Activated CD8-positive, alpha-beta T cell treated with anti-CD3 and anti-CD28 coated beads, Interleukin-2, amount 10 ng/mL, durations not matched to agents 7 days and 5 days (primary cell): ENCODE results near the gene IFNGR1. TPM values are rescaled to one million over a fixed set of nuclear protein-coding genes. Genes with fewer than 3 reads are reported as not detected.
A peak's percentile ranks its signal among the peaks of the same experiment; 100 is the strongest.
"Not testable (repeated sequence)": the region's sequence is repeated elsewhere in the genome, so short reads cannot be mapped to it uniquely, and the experiment has no call there.

Experiments used
- ATAC-seq: fragments of 150-1000 bp; cut with Tn5 transposase; one replicate; pipeline ENCODE4 v1.10.0; 2021; ENCODE audit warnings: moderate library complexity
- CTCF ChIA-PET: fragments of 350-600 bp; sonication (Branson Sonifier 250); formaldehyde crosslinking; loops from one replicate; lab custom pipeline; 2021; ENCODE audit warnings: antibody characterized with exemption; lab: Charles Lee
- POLR2A ChIA-PET: fragments of 350-600 bp; sonication (Branson Sonifier 250); formaldehyde crosslinking; loops from one replicate; lab custom pipeline; 2021; ENCODE audit warnings: antibody characterized with exemption; lab: Charles Lee
- DNase-seq: peaks from one replicate; pipeline ENCODE4 v3.0.0-alpha.2; 2020
- H3K27ac Mint-ChIP-seq: one replicate; pipeline ENCODE4 v1.8.0; 2021; ENCODE audit warnings: mild to moderate bottlenecking, mixed read lengths
- H3K27me3 Mint-ChIP-seq: one replicate; pipeline ENCODE4 v1.8.0; 2021; ENCODE audit warnings: low read depth, mixed read lengths
- H3K36me3 Mint-ChIP-seq: one replicate; pipeline ENCODE4 v1.8.0; 2021; ENCODE audit warnings: low read depth, mixed read lengths
- H3K4me1 Mint-ChIP-seq: one replicate; pipeline ENCODE4 v1.8.0; 2021; ENCODE audit warnings: low read depth, mixed read lengths
- H3K4me3 Mint-ChIP-seq: one replicate; pipeline ENCODE4 v1.8.0; 2021; ENCODE audit warnings: mild to moderate bottlenecking, mixed read lengths
- H3K9me3 Mint-ChIP-seq: one replicate; pipeline ENCODE4 v1.8.0; 2022; ENCODE audit warnings: mixed read lengths; ENCODE audit not compliant: insufficient read depth
- total RNA-seq, 2 experiments: library from RNA; stranded (reverse); gene quantifications; one replicate each; pipeline ENCODE4 v1.2.3, GENCODE V29; 2021

Gene IFNGR1
- total RNA-seq, 2 experiments from 2014 or later: 18.7 to 19.8 TPM

DNA sequence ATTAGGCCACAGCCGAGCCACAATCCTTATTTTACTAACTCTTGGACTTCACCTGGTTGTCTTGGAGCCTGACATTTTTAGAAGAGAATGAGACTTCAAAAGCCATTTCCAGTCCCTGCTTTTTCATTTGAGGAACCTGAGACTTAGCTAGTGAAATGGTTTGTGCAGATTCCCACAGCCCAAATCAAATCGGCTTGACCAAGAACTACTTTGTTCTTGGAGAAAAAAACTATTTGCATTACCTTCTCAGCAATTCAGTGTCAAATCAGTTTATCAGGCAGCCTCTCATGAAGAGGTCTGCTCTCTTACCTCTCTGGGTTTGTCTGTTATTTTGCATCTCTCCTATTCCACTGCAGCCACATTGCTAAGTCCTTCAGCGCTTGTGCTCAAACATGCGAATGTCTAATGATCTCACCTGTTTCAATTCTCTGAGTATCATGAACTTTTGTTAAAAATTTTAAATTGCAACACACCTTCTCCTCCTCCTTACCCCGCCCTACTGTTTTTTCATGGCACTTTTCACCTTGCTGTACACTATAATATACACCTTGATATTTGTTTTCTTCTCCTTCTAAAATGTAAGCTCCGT is 573 bp upstream of the IFNGR1 start:
- ChIA-PET CTCF (interaction anchor here (0.8 to 1.0 kb wide), 2 partner anchors 40 to 125 kb away, joined by 3 read pairs; no protein-coding TSS in a partner anchor), POLR2A (interaction anchor here (0.6 kb wide), 1 partner anchor 106 kb away, joined by 3 read pairs; no protein-coding TSS in a partner anchor)
- ATAC-seq (no peak), DNase-seq (no peak)
- Mint-ChIP-seq H3K27me3 (no peaks in the 10 kb centered on the region), H3K36me3 (peaks cover 14% of the 10 kb centered on the region), H3K4me3 (peak overlapping the region; percentile 93), H3K9me3 (no peaks in the 10 kb centered on the region), H3K27ac (peak overlapping the region; percentile 93), H3K4me1 (peaks cover 54% of the 10 kb centered on the region)

DNA sequence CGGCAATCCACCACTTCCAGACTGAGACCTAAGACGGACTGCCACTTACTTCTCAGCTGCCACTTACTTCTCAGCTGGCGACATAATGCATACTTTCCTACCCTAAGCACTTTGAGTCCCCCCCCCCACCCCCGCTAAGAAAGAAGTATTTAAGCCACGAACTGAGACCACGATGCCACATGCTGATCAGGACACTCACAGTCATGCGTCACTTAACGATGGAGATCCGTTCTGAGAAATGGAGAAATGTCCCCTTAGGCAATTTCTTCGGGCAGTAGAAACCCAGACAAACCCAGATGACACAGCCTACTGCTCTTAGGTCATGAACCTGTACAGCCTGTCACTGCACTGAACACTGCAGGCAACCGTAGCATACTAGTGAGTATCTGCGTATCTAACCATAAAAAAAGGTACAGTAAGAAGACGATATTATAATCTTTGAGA is 690 bp downstream of the IFNGR1 start:
- ATAC-seq (peak; percentile 61), DNase-seq (peak; percentile 66)
- peaks cover 2% of the 10 kb centered on the region for H3K9me3 Mint-ChIP-seq
- peak overlapping the region; percentile 93 for H3K4me3 Mint-ChIP-seq
- peaks cover 53% of the 10 kb centered on the region for H3K4me1 Mint-ChIP-seq
- POLR2A ChIA-PET: interaction anchor here (0.6 kb wide), 2 partner anchors 70 to 1237 kb away, joined by 3 read pairs; no protein-coding TSS in a partner anchor
- peak overlapping the region; percentile 98 for H3K27ac Mint-ChIP-seq
- CTCF ChIA-PET: interaction anchor here (0.8 to 1.7 kb wide), 3 partner anchors 43 to 124 kb away, joined by 3 to 8 read pairs (median 4); no protein-coding TSS in a partner anchor
- peaks cover 23% of the 10 kb centered on the region for H3K36me3 Mint-ChIP-seq
- H3K27me3 Mint-ChIP-seq: no peaks in the 10 kb centered on the region

DNA sequence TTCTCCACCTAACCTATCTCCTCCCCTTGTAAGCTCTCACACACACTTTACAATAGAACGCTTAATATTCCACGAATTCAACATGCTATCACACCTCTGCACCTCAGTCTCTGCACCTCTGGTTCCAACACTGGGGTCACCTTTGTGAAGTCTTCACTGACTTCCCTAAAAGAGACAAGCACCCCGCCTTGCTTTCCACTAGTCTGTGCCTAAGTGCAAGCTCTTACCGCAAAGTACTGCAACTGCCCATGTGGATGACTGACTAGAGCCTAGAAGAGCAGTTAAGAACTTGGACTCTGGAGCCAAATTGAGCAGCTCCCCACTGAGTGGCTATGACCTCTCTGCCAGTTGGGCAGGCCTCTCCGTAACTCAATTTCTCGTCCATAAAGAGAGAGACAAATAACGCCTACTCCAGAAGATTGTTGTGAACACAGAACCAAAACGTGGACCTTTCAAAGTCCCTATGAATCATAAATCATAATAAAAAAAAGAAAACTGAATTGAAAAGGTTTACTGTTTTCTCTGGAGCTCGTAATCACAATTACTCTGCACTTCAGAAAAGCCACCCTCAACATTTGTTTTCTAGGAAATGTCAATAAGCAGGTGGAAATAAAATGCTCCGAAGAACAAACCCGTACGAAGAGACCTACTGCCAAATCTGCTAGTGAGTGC is 1.2 kb downstream of the IFNGR1 start:
- ChIA-PET POLR2A (interaction anchor here (0.6 kb wide), 2 partner anchors 70 to 1238 kb away, joined by 3 read pairs; no protein-coding TSS in a partner anchor), CTCF (interaction anchor here (0.5 to 1.7 kb wide), 4 partner anchors 44 to 124 kb away, joined by 3 to 8 read pairs (median 4); no protein-coding TSS in a partner anchor)
- peaks cover 27% of the 10 kb centered on the region for H3K36me3 Mint-ChIP-seq
- no peak for DNase-seq
- H3K4me1 Mint-ChIP-seq: peaks cover 54% of the 10 kb centered on the region
- no peaks in the 10 kb centered on the region for H3K27me3 Mint-ChIP-seq
- no peak for ATAC-seq
- peaks cover 6% of the 10 kb centered on the region for H3K9me3 Mint-ChIP-seq
- H3K27ac Mint-ChIP-seq: peak overlapping the region; percentile 98
- H3K4me3 Mint-ChIP-seq: peak overlapping the region; percentile 93

DNA sequence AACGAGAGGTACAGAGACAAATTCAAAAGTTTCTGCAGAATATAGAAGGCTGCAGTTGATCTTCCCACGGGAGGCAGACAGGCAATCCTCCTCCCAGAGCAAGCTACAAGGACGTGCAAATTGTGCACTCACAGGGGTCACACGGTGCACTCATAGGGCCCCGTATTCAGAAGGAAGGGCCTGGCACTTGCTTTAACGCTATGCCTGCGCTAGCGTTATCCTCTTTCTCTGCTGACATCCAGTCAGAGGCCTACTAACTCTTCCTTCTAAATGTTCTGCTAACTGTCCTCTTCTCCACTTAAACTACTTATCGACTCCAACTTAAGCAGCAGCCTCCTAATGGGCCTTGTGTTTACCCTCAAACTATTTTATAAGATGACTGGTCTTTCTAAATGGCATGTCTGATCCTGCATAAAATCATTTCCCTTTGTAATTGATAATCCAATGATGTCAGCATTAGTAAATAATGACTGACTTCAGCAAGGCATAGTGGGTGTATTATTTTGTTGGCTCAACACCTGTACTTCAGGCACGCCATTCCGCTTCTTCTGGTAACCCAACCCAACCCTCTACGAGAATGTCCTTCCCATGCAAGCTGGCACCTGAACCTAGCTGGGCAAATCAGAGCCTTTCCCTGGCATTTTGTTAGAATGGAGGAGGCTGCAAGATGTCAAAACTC is 2.2 kb downstream of the IFNGR1 start:
- ChIA-PET POLR2A (no interaction called here), CTCF (interaction anchor here (0.8 to 1.7 kb wide), 3 partner anchors 45 to 123 kb away, joined by 3 to 8 read pairs (median 3); no protein-coding TSS in a partner anchor)
- Mint-ChIP-seq H3K4me1 (peaks cover 53% of the 10 kb centered on the region), H3K36me3 (peaks cover 31% of the 10 kb centered on the region), H3K27me3 (no peaks in the 10 kb centered on the region), H3K4me3 (peak overlapping the region; percentile 1), H3K27ac (no peak overlapping the region), H3K9me3 (peaks cover 6% of the 10 kb centered on the region)
- ATAC-seq (no peak), DNase-seq (no peak)

DNA sequence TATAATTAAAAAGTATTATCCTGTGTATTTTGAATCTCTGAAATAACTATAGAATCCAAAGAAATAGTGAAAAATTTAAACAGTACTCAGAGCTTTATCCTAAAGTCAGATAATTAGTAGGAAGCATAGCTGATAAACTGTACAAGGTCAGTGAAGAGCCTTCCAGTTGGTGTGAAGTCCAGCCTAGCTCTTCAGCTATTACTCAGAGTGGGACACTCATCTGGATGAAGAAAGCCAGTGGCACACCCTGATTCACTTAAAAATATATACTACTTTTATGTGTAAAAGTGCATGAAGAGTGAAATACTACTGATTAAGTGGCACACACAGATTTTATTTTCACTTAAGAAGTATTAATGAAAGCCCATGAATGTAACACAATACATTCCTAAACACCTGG is 3.1 kb downstream of the IFNGR1 start:
- no peak for ATAC-seq
- CTCF ChIA-PET: no interaction called here
- Mint-ChIP-seq H3K27me3 (no peaks in the 10 kb centered on the region), H3K27ac (no peak overlapping the region), H3K36me3 (peaks cover 39% of the 10 kb centered on the region), H3K4me3 (no peak overlapping the region), H3K4me1 (peaks cover 53% of the 10 kb centered on the region), H3K9me3 (peaks cover 9% of the 10 kb centered on the region)
- no peak for DNase-seq
- POLR2A ChIA-PET: no interaction called here

DNA sequence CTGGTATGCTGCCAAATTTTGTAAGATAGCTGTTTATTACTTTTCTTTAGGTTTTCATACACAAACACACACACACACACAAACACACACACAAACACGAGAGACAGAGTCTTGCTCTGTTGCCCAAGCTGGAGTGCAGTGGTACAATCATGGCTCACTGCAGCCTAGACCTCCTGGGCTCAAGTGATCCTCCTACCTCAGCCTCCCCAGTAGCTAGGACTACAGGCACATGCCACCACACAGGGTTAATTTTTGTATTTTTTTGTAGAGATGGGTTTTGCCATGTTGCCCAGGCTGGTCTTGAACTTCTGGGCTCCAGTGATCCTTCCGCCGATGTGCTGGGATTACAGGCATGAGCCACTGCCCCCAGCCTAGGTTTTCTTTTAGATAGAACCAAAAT is 3.6 kb downstream of the IFNGR1 start:
- DNase-seq, POLR2A ChIA-PET, ATAC-seq, H3K4me3 Mint-ChIP-seq, CTCF ChIA-PET, H3K27me3 Mint-ChIP-seq, H3K27ac Mint-ChIP-seq: not testable (repeated sequence)
- H3K9me3 Mint-ChIP-seq: peaks cover 14% of the 10 kb centered on the region
- H3K4me1 Mint-ChIP-seq: peaks cover 51% of the 10 kb centered on the region
- peaks cover 40% of the 10 kb centered on the region for H3K36me3 Mint-ChIP-seq

DNA sequence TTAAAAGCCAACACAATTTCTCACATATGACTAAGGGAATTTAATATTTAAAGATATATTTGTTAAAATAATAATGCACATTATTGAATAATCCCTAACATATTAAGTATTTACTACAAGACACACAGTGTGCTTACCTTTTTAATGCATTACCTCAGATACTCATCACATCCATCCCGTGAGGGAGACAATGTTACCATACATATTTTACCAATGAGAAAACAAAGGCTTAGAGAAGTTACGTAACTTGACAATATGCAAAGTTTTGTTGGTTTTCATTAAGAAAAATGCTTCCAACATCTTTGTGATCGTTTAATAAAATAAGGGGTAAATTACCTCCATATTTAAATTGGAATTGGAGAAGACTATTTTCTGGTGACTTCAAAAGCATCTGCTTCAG is 4.3 kb downstream of the IFNGR1 start:
- Mint-ChIP-seq H3K9me3 (peaks cover 21% of the 10 kb centered on the region), H3K27me3 (no peaks in the 10 kb centered on the region), H3K36me3 (peaks cover 47% of the 10 kb centered on the region), H3K27ac (no peak overlapping the region), H3K4me3 (no peak overlapping the region), H3K4me1 (peaks cover 44% of the 10 kb centered on the region)
- no peak for ATAC-seq
- no peak for DNase-seq
- POLR2A ChIA-PET: no interaction called here
- CTCF ChIA-PET: no interaction called here

DNA sequence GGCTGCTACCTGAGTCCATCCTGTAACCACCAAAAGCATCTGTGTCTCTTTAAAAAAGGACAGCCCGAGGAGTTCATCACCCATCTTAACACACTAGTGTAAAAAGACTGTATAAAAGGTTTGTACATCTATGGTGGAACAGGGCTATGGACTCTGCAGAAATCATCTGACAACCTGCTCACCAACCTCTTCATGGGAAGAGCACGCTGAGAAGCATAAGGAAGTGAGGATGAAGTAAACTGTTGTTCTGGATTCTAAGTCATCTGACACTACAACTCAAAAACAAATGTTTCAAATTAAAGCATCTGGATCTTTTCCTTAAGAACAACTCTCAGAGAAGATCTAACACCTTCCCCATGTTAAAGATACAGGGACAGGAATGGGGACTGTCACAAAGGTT is 5.4 kb downstream of the IFNGR1 start:
- Mint-ChIP-seq H3K27ac (no peak overlapping the region), H3K4me3 (no peak overlapping the region), H3K27me3 (no peaks in the 10 kb centered on the region), H3K4me1 (peaks cover 39% of the 10 kb centered on the region), H3K36me3 (peaks cover 57% of the 10 kb centered on the region), H3K9me3 (peaks cover 26% of the 10 kb centered on the region)
- ATAC-seq: no peak
- CTCF ChIA-PET: no interaction called here
- POLR2A ChIA-PET: no interaction called here
- DNase-seq: no peak

DNA sequence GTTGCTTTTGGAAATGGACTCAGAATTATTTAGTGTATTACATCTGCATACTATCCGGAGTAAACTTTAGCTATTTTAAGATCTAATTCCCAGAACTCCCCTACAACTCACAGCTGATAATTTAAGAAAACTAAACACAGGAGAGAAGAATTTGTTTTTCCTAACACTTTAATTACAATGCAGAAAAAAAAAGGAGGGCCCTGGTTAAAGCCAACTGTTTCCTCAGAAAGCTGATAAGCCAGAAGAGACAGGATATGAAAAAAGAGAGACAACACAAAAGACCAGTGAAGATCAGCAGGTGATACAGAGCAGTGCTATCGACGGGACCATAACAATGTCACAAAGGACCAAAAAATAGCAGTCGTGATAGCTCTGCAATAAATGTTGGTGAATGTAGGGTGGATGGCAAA is 5.8 kb downstream of the IFNGR1 start:
- Mint-ChIP-seq H3K27ac (no peak overlapping the region), H3K27me3 (no peaks in the 10 kb centered on the region), H3K4me3 (no peak overlapping the region), H3K36me3 (peaks cover 56% of the 10 kb centered on the region), H3K4me1 (peaks cover 39% of the 10 kb centered on the region), H3K9me3 (peaks cover 26% of the 10 kb centered on the region)
- ChIA-PET POLR2A (no interaction called here), CTCF (interaction anchor here (0.9 kb wide), 1 partner anchor 119 kb away, joined by 4 read pairs; no protein-coding TSS in a partner anchor)
- no peak for DNase-seq
- ATAC-seq: no peak

DNA sequence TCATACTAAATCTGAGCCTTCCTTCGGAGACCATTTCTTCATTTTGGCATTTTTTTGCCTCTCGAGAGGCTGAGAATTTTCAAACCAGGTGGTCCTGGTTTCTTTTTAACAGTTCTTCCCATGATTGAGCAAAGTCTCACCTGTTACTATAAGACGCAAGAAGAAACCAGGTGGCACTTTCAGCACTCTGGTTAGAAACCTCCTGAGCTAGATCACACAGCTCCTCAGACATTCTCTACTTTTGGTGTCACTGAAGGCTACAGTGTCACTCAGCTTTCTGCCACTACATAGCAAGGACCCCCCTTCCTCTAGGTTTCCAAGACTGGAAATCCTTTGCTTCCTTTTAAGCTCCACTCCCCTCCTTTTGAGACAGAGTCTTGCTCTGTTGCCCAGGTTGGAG is 7.3 kb downstream of the IFNGR1 start:
- DNase-seq: no peak
- peaks cover 58% of the 10 kb centered on the region for H3K36me3 Mint-ChIP-seq
- ATAC-seq: no peak
- ChIA-PET POLR2A (interaction anchor here (0.6 kb wide), 1 partner anchor 1656 kb away, joined by 3 read pairs; no protein-coding TSS in a partner anchor), CTCF (no interaction called here)
- H3K27ac Mint-ChIP-seq: no peak overlapping the region
- H3K27me3 Mint-ChIP-seq: no peaks in the 10 kb centered on the region
- H3K9me3 Mint-ChIP-seq: peaks cover 26% of the 10 kb centered on the region
- H3K4me3 Mint-ChIP-seq: no peak overlapping the region
- peaks cover 27% of the 10 kb centered on the region for H3K4me1 Mint-ChIP-seq

DNA sequence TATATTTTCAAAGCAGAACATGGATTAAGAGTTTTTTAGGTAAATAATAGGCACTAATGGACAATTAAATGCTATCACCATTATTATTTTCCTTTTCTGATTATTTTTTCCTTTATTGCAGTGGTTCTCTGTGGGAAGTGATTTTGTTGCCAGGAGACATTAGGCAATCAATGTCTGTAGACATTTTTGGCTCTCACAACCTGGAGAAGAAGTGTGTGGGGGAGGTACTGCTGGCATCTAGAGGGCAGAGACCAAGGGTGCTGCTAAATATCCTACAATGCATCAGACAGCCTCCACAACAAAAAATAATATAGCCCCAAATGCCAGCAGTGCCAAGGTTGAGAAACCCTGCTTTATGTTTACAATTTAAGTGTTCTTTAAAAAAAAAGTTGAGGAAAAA is 8.3 kb downstream of the IFNGR1 start:
- Mint-ChIP-seq H3K27me3 (no peaks in the 10 kb centered on the region), H3K36me3 (peaks cover 62% of the 10 kb centered on the region), H3K4me3 (no peak overlapping the region), H3K4me1 (peaks cover 21% of the 10 kb centered on the region), H3K9me3 (peaks cover 26% of the 10 kb centered on the region), H3K27ac (no peak overlapping the region)
- POLR2A ChIA-PET: no interaction called here
- no peak for DNase-seq
- ATAC-seq: no peak
- CTCF ChIA-PET: no interaction called here
